HCT116 (cell line): Measurements from ENCODE around the gene RORB. TPM values are rescaled to one million over a fixed set of nuclear protein-coding genes. Genes with fewer than 3 reads are reported as not detected.

Experiments
- ATAC-seq: fragments of 200-7000 bp; cut with Tn5 transposase; 2 replicates; pipeline ENCODE4 v1.9.1; 2020; ENCODE audit warnings: mild to moderate bottlenecking, moderate library complexity
- BruUV-seq: library from RNA; stranded (reverse); fragments of 400-500 nt; replicated peaks from 2 replicates; lab custom pipeline; 2021; lab: Mats Ljungman, UMichigan
- CTCF ChIA-PET: fragments of 300-600 bp; sonication (Branson Sonifier 250); formaldehyde crosslinking; loops from one replicate; lab custom pipeline; 2021; ENCODE audit warnings: antibody characterized with exemption; lab: Charles Lee
- POLR2A ChIA-PET: fragments of 300-600, 350-600 bp; sonication (Branson Sonifier 250); formaldehyde crosslinking; loops from one replicate; lab custom pipeline; 2021; ENCODE audit warnings: antibody characterized with exemption; lab: Charles Lee
- RAD21 ChIA-PET, 2 experiments: fragments of 300-600 bp; sonication (Branson Sonifier 250); formaldehyde crosslinking; loops; one replicate each; lab custom pipeline; 2023; ENCODE audit warnings: low total read pairs in 2 of 2; ENCODE audit not compliant: uncharacterized antibody in 2 of 2, unreplicated experiment in 2 of 2, low non-redundant PET in 1 of 2; lab: Charles Lee
- DNase-seq: peaks from one replicate; pipeline ENCODE4 v3.0.0-alpha.2; 2010; ENCODE audit warnings: low read depth, low spot score
- H2AFZ ChIP-seq: fragments of 200-600 bp; shearing (Covaris generic), sonication (generic); 2 replicates; pipeline ENCODE4 v1.6.1; 2017; ENCODE audit warnings: low read depth, mixed run types, mixed read lengths, antibody characterized with exemption, low read length; ENCODE audit not compliant: poor library complexity, severe bottlenecking
- H3K27ac ChIP-seq: 2 replicates; pipeline ENCODE4 v1.5.1; 2012; ENCODE audit warnings: low read depth, low read length
- H3K27me3 ChIP-seq: fragments of 200-600 bp; sonication (generic); 2 replicates; pipeline ENCODE4 v1.6.1; 2016; ENCODE audit warnings: mixed run types, low read length, mixed read lengths; ENCODE audit not compliant: insufficient read depth
- H3K36me3 ChIP-seq, 2 experiments: fragments of 200-500 bp in 1 of 2; fragments of 200-600 bp in 1 of 2; sonication (Bioruptor generic) in 1 of 2; sonication (generic) in 1 of 2; 2 replicates each; pipeline versions ENCODE4 v1.5.1 to v1.6.1; 2014 to 2016; ENCODE audit warnings: low read length in 2 of 2, inconsistent platforms in 1 of 2, mixed read lengths in 1 of 2, mixed run types in 1 of 2; ENCODE audit not compliant: insufficient read depth in 2 of 2, control insufficient read depth in 1 of 2
- H3K4me1 ChIP-seq, 2 experiments: fragments of 200-600 bp in 1 of 2; sonication (generic) in 1 of 2; 2 replicates each; pipeline versions ENCODE4 v1.5.1 to v1.6.1; 2012 to 2017; ENCODE audit warnings: low read length in 2 of 2, inconsistent platforms in 1 of 2, mild to moderate bottlenecking in 1 of 2, mixed read lengths in 1 of 2, mixed run types in 1 of 2, moderate library complexity in 1 of 2; ENCODE audit not compliant: insufficient read depth in 2 of 2, control insufficient read depth in 1 of 2
- H3K4me2 ChIP-seq: fragments of 200-600 bp; sonication (generic); 2 replicates; pipeline ENCODE4 v1.6.1; 2017; ENCODE audit warnings: mixed run types, low read length, mixed read lengths
- H3K4me3 ChIP-seq, 2 experiments: fragments of 200-600 bp in 1 of 2; sonication (generic) in 1 of 2; replicated peaks in 1 of 2; 2 replicates each; pipeline ENCODE4 v1.5.1; 2011 to 2016; ENCODE audit warnings: low read length in 2 of 2, control low read depth in 1 of 2, low read depth in 1 of 2, mild to moderate bottlenecking in 1 of 2, mixed read lengths in 1 of 2, mixed run types in 1 of 2
- H3K79me2 ChIP-seq: fragments of 200-600 bp; sonication (generic); 2 replicates; pipeline ENCODE4 v1.6.1; 2017; ENCODE audit warnings: mild to moderate bottlenecking, mixed run types, low read length, moderate library complexity, mixed read lengths; ENCODE audit not compliant: insufficient read depth
- H3K9ac ChIP-seq: fragments of 200-600 bp; sonication (generic); 2 replicates; pipeline ENCODE4 v1.6.1; 2016; ENCODE audit warnings: low read length, mixed read lengths
- H3K9me2 ChIP-seq: fragments of 200-600 bp; sonication (generic), shearing (Covaris generic); 2 replicates; pipeline ENCODE4 v1.6.1; 2017; ENCODE audit warnings: mixed run types, mild to moderate bottlenecking, moderate library complexity; ENCODE audit not compliant: insufficient read depth
- H3K9me3 ChIP-seq, 2 experiments: fragments of 200-500 bp in 1 of 2; fragments of 200-600 bp in 1 of 2; sonication (Bioruptor generic) in 1 of 2; sonication (generic) in 1 of 2; 2 replicates each; pipeline ENCODE4 v1.6.1; 2014 to 2017; ENCODE audit warnings: low read length in 2 of 2, mixed read lengths in 2 of 2, inconsistent platforms in 1 of 2, low read depth in 1 of 2, mild to moderate bottlenecking in 1 of 2, mixed run types in 1 of 2, moderate library complexity in 1 of 2; ENCODE audit not compliant: control insufficient read depth in 1 of 2, insufficient read depth in 1 of 2
- H4K20me1 ChIP-seq: fragments of 200-600 bp; sonication (generic), shearing (Covaris generic); 2 replicates; pipeline ENCODE4 v1.6.1; 2017; ENCODE audit warnings: mixed run types, mild to moderate bottlenecking, moderate library complexity; ENCODE audit not compliant: insufficient read depth
- CBX3 ChIP-seq: IDR thresholded peaks from 2 replicates; pipeline ENCODE4 v1.6.1; 2012; ENCODE audit warnings: low read depth
- CTCF ChIP-seq, 3 experiments: fragments of 200-600 bp in 1 of 3; sonication (generic) in 1 of 3; IDR thresholded peaks in 2 of 3; conservative IDR thresholded peaks in 1 of 3; 2 replicates each; pipeline ENCODE4 v1.5.1; 2012 to 2017; ENCODE audit warnings: low read depth in 2 of 3, low read length in 2 of 3, antibody characterized with exemption in 1 of 3, borderline replicate concordance in 1 of 3, control low read depth in 1 of 3, mild to moderate bottlenecking in 1 of 3, mixed read lengths in 1 of 3, mixed run types in 1 of 3, moderate library complexity in 1 of 3; ENCODE audit not compliant: insufficient read depth in 1 of 3
- EGR1 ChIP-seq: IDR thresholded peaks from 2 replicates; pipeline ENCODE4 v1.6.1; 2012; ENCODE audit warnings: low read depth
- EZH2 ChIP-seq: fragments of 200-600 bp; sonication (generic); IDR thresholded peaks from 2 replicates; pipeline ENCODE4 v1.6.1; 2017; ENCODE audit warnings: antibody characterized with exemption, mixed run types
- FOSL1 ChIP-seq: IDR thresholded peaks from 2 replicates; pipeline ENCODE4 v1.6.1; 2012; ENCODE audit warnings: low read depth
- JUND ChIP-seq: IDR thresholded peaks from 2 replicates; pipeline ENCODE4 v1.6.1; 2012
- POLR2A ChIP-seq: IDR thresholded peaks from 2 replicates; pipeline ENCODE4 v1.7.0; 2011; ENCODE audit warnings: borderline replicate concordance; ENCODE audit not compliant: insufficient read depth, insufficient read length; ENCODE audit errors: extremely low read depth
- RAD21 ChIP-seq: IDR thresholded peaks from 2 replicates; pipeline ENCODE4 v1.6.1; 2012; ENCODE audit warnings: low read depth, mild to moderate bottlenecking
- SIN3A ChIP-seq: IDR thresholded peaks from 2 replicates; pipeline ENCODE4 v1.6.1; 2012; ENCODE audit warnings: low read depth
- SP1 ChIP-seq: IDR thresholded peaks from 2 replicates; pipeline ENCODE4 v1.6.1; 2012; ENCODE audit warnings: low read depth
- TCF7L2 ChIP-seq: IDR thresholded peaks from 2 replicates; pipeline ENCODE4 v1.7.0; 2011; ENCODE audit warnings: borderline replicate concordance, inconsistent platforms; ENCODE audit not compliant: insufficient read depth, insufficient read length; ENCODE audit errors: extremely low read depth
- intact Hi-C: fragments of 100-400 bp; cut with micrococcal nuclease; formaldehyde crosslinking; loops from 2 replicates; pipeline ENCODE4 v1.10.0; 2022
- total RNA-seq: library from RNA; stranded (reverse); gene quantifications from one replicate; pipeline ENCODE4 v1.2.1, GENCODE V29; 2021; ENCODE audit not compliant: unreplicated experiment
- TF ChIP-seq, protein P1 (sequence below): IDR thresholded peaks from 2 replicates; pipeline ENCODE4 v1.6.1; 2012

RORB gene
- total RNA-seq, 1 experiment from 2014 or later, result 0.02 TPM

DNA sequence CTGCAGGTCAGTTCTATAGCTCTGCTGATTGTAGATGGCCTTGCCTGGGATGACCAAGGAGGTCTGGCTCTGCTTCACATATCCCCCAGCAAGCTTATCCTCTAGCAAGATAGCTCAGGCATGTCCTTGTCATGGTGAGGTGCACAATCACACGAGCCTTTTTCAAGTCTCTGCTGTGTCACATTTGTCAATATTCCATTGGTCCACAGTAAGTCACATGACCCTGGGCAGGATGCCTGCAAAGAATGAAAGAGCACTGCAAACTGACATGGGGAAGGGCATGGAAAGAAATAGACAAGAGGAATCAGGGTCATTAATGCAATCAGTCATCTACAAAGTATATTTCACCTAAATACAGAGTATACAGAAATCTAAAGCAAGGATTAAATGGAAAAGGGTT, 142.0 kb downstream of the RORB start:
- ATAC-seq (no peak), DNase-seq (no peak)
- POLR2A ChIA-PET, result no interaction called here
- Histone ChIP-seq H4K20me1 (no peaks in the 10 kb centered on the region), H3K27ac (no peak overlapping the region), H3K9ac (no peak overlapping the region), H3K4me1 (no peaks in the 10 kb centered on the region), H3K4me3 (no peak overlapping the region), H3K79me2 (no peaks in the 10 kb centered on the region), H2AFZ (no peak overlapping the region), H3K27me3 (peaks cover 67% of the 10 kb centered on the region), H3K4me2 (no peak overlapping the region), H3K9me3 (no peaks in the 10 kb centered on the region), H3K36me3 (no peaks in the 10 kb centered on the region), H3K9me2 (no peaks in the 10 kb centered on the region)
- intact Hi-C loops, result no loop called here
- no TSS peak for BruUV-seq
- no peak for TF ChIP-seq EGR1
- RAD21 ChIA-PET, result no interaction called here
- CTCF ChIA-PET, result no interaction called here

DNA sequence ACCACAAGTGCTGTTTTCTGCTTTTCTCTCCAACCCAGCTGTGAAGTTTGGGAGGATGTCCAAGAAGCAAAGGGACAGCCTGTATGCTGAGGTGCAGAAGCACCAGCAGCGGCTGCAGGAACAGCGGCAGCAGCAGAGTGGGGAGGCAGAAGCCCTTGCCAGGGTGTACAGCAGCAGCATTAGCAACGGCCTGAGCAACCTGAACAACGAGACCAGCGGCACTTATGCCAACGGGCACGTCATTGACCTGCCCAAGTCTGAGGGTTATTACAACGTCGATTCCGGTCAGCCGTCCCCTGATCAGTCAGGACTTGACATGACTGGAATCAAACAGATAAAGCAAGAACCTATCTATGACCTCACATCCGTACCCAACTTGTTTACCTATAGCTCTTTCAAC, 145.2 kb downstream of the RORB start:
- Histone ChIP-seq H3K4me3 (no peak overlapping the region), H3K9me3 (no peaks in the 10 kb centered on the region), H3K27me3 (peaks cover 62% of the 10 kb centered on the region), H3K27ac (no peak overlapping the region), H3K79me2 (no peaks in the 10 kb centered on the region), H3K4me1 (no peaks in the 10 kb centered on the region), H3K36me3 (no peaks in the 10 kb centered on the region), H4K20me1 (no peaks in the 10 kb centered on the region), H3K9ac (no peak overlapping the region), H3K9me2 (no peaks in the 10 kb centered on the region), H2AFZ (no peak overlapping the region), H3K4me2 (no peak overlapping the region)
- BruUV-seq, result no TSS peak
- CTCF ChIA-PET, result no interaction called here
- intact Hi-C loops, result loop anchor here (10.0 kb wide), 1 partner anchor 432 kb away; no protein-coding TSS in a partner anchor
- POLR2A ChIA-PET, result no interaction called here
- RAD21 ChIA-PET, result no interaction called here
- DNase-seq (no peak), ATAC-seq (no peak)
- TF ChIP-seq SP1 (no peak), EZH2 (no peak), SIN3A (no peak), CBX3 (no peak), JUND (no peak), TCF7L2 (no peak), EGR1 (no peak), CTCF (IDR thresholded peaks at IDR 0.05 in 2 of 3, conservative IDR thresholded peaks at IDR 0.05 in 1 of 3; ENCODE audit: borderline replicate concordance in 1 of 3, insufficient read depth in 1 of 3, low read depth in 2 of 3, low read length in 2 of 3) (no peak), RAD21 (no peak), FOSL1 (no peak), POLR2A (no peak)
- TF ChIP-seq, protein P1, sequence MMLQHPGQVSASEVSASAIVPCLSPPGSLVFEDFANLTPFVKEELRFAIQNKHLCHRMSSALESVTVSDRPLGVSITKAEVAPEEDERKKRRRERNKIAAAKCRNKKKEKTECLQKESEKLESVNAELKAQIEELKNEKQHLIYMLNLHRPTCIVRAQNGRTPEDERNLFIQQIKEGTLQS, result no peak
